GM23338 (cell line): Measurements from ENCODE around the gene SESN3. TPM values are rescaled to one million over a fixed set of nuclear protein-coding genes. Genes with fewer than 3 reads are reported as not detected.

Experiments used
- ATAC-seq: fragments of 200-7000 bp; cut with Tn5 transposase; 3 replicates; pipeline ENCODE4 v1.9.1; 2020
- DNase-seq: peaks from one replicate; pipeline ENCODE4 v3.0.0-alpha.2; 2015; ENCODE audit warnings: low spot score
- H2AFZ ChIP-seq: fragments of 200-600 bp; sonication (generic); 2 replicates; pipeline ENCODE4 v1.8.0; 2016; ENCODE audit warnings: antibody characterized with exemption, mild to moderate bottlenecking, moderate library complexity
- H3F3A ChIP-seq: fragments of 200-600 bp; sonication (generic); replicated peaks from 2 replicates; pipeline ENCODE4 v1.8.0; 2017; ENCODE audit warnings: antibody characterized with exemption, mixed run types, low read depth
- H3K27ac ChIP-seq: fragments of 200-600 bp; sonication (generic); 2 replicates; pipeline ENCODE4 v1.6.1; 2016; ENCODE audit warnings: low read depth
- H3K27me3 ChIP-seq: fragments of 200-600 bp; sonication (generic); 2 replicates; pipeline ENCODE4 v1.8.0; 2016; ENCODE audit warnings: mild to moderate bottlenecking, mixed run types, moderate library complexity; ENCODE audit not compliant: insufficient read depth
- H3K36me3 ChIP-seq: fragments of 200-600 bp; sonication (generic); 2 replicates; pipeline ENCODE4 v1.8.0; 2016; ENCODE audit warnings: mild to moderate bottlenecking; ENCODE audit not compliant: insufficient read depth
- H3K4me1 ChIP-seq: fragments of 200-600 bp; sonication (generic); 2 replicates; pipeline ENCODE4 v1.8.0; 2016; ENCODE audit warnings: mild to moderate bottlenecking, moderate library complexity; ENCODE audit not compliant: insufficient read depth
- H3K4me2 ChIP-seq: fragments of 200-600 bp; sonication (generic); 2 replicates; pipeline ENCODE4 v1.7.1; 2017; ENCODE audit warnings: mixed run types
- H3K4me3 ChIP-seq: fragments of 200-600 bp; sonication (generic); 2 replicates; pipeline ENCODE4 v1.6.1; 2016; ENCODE audit warnings: mixed run types
- H3K79me2 ChIP-seq: fragments of 200-600 bp; sonication (generic); replicated peaks from 2 replicates; pipeline ENCODE4 v1.8.0; 2017; ENCODE audit warnings: mild to moderate bottlenecking; ENCODE audit not compliant: insufficient read depth
- H3K9me2 ChIP-seq: fragments of 200-600 bp; sonication (generic); 2 replicates; pipeline ENCODE4 v1.8.0; 2017; ENCODE audit not compliant: insufficient read depth
- H4K20me1 ChIP-seq: fragments of 200-600 bp; sonication (generic); replicated peaks from 2 replicates; pipeline ENCODE4 v1.8.0; 2017; ENCODE audit warnings: mild to moderate bottlenecking; ENCODE audit not compliant: insufficient read depth
- H3K27ac Mint-ChIP-seq: 2 replicates; pipeline ENCODE4 v1.8.0; 2020; ENCODE audit warnings: inconsistent platforms, mild to moderate bottlenecking, moderate library complexity, mixed read lengths
- H3K27me3 Mint-ChIP-seq: 3 replicates; pipeline ENCODE4 v1.8.0; 2022; ENCODE audit warnings: low read depth, mild to moderate bottlenecking, moderate library complexity, mixed read lengths, inconsistent platforms; ENCODE audit not compliant: insufficient read depth, poor library complexity
- H3K36me3 Mint-ChIP-seq: 3 replicates; pipeline ENCODE4 v1.8.0; 2021; ENCODE audit warnings: low read depth, mild to moderate bottlenecking, inconsistent platforms, moderate library complexity, mixed read lengths
- H3K4me1 Mint-ChIP-seq: 3 replicates; pipeline ENCODE4 v1.8.0; 2020; ENCODE audit warnings: mild to moderate bottlenecking, inconsistent platforms, mixed read lengths
- H3K4me3 Mint-ChIP-seq: 3 replicates; pipeline ENCODE4 v1.8.0; 2021; ENCODE audit warnings: moderate library complexity, mild to moderate bottlenecking, inconsistent platforms, mixed read lengths
- H3K9me3 Mint-ChIP-seq: 3 replicates; pipeline ENCODE4 v1.8.0; 2020; ENCODE audit warnings: moderate library complexity, mild to moderate bottlenecking, inconsistent platforms, mixed read lengths
- ETS1 ChIP-seq: IDR thresholded peaks from 2 replicates; pipeline ENCODE4 v1.6.1; 2016; ENCODE audit warnings: antibody characterized with exemption
- EZH2 ChIP-seq: fragments of 200-600 bp; sonication (generic); IDR thresholded peaks from one replicate; pipeline ENCODE4 v1.8.0; 2017; ENCODE audit warnings: antibody characterized with exemption, mild to moderate bottlenecking, low read depth; ENCODE audit not compliant: unreplicated experiment
- STAT1 ChIP-seq: IDR thresholded peaks from one replicate; pipeline ENCODE4 v1.6.1; 2016; ENCODE audit warnings: antibody characterized with exemption; ENCODE audit not compliant: unreplicated experiment
- ZNF114 ChIP-seq: fragments of 250-450 bp; sonication (Bioruptor Pico); IDR thresholded peaks from 2 replicates; pipeline ENCODE4 v1.5.0; 2020; ENCODE audit warnings: mild to moderate bottlenecking, moderate library complexity
- polyA plus RNA-seq: library from polyadenylated mRNA; unstranded; fragments of >200 nt; fragmentation: Nextera tagmentation; extraction: Ambion mirVana; gene quantifications from 2 replicates; pipeline ENCODE4 v1.2.1, GENCODE V29; 2016
- total RNA-seq: library from RNA; depleted of rRNA; stranded (reverse); fragments of >200 nt; shearing (Covaris generic); gene quantifications from 2 replicates; pipeline ENCODE4 v1.2.3, GENCODE V29; 2014
- TF ChIP-seq, protein P1 (sequence below): fragments of 250-450 bp; sonication (Bioruptor Pico); IDR thresholded peaks from 2 replicates; pipeline ENCODE4 v1.5.0; 2020; ENCODE audit warnings: mild to moderate bottlenecking, moderate library complexity

Gene SESN3
- total and polyA plus RNA-seq, 2 experiments from 2014 or later = 5.5 to 30.5 TPM

DNA sequence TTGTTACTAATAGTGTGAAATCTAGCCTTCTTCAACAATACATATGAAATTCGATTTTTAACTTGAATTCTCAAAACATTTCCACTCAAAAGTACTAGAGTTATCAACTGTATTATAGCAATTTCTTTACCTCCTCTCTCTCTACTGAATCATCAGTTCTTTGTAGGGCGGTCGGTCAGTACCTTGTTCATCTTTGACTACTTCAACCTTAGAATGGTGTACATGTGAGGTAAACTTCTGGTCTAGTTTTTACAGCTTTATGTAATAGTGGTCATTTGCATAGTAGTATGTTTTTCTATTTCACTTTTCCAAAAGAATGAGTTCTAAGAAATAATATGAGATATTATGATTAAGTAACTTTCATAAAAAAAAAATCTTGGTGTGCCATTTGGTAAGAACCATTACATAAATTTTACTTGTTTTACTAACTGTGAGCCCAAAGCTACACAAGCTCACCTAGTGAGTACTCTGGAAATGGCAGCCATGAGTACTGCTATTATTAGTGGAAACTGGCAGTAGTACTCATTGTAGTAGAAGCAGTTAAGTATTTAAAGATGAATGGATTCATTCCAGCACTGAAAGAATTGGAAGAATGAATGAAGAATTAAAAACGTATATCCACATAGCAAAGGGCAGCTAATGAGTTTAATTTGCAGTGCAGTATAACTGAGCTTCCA, 30.1 kb downstream of the SESN3 start:
- no peak overlapping the region for H3K27ac ChIP-seq
- H3K27me3 Mint-ChIP-seq = no peaks in the 10 kb centered on the region
- no peak overlapping the region for H3K4me2 ChIP-seq
- H3K9me3 Mint-ChIP-seq = no peaks in the 10 kb centered on the region
- H2AFZ ChIP-seq = no peak overlapping the region
- H3K27ac Mint-ChIP-seq = no peak overlapping the region
- H3K4me1 Mint-ChIP-seq = peaks cover 12% of the 10 kb centered on the region
- H4K20me1 ChIP-seq = no peaks in the 10 kb centered on the region; the same call in 1 of the 2 replicates
- no peaks in the 10 kb centered on the region for H3K36me3 Mint-ChIP-seq
- H3F3A ChIP-seq = no peaks in the 10 kb centered on the region
- H3K4me3 ChIP-seq = no peak overlapping the region
- DNase-seq = no peak
- no peaks in the 10 kb centered on the region for H3K36me3 ChIP-seq
- H3K27me3 ChIP-seq = no peaks in the 10 kb centered on the region
- H3K79me2 ChIP-seq = peaks cover 9% of the 10 kb centered on the region
- ATAC-seq = no peak
- TF ChIP-seq STAT1 (no peak), EZH2 (no peak), ETS1 (no peak), ZNF114 (CRISPR knock-in tag) (no peak)
- TF ChIP-seq, protein P1, sequence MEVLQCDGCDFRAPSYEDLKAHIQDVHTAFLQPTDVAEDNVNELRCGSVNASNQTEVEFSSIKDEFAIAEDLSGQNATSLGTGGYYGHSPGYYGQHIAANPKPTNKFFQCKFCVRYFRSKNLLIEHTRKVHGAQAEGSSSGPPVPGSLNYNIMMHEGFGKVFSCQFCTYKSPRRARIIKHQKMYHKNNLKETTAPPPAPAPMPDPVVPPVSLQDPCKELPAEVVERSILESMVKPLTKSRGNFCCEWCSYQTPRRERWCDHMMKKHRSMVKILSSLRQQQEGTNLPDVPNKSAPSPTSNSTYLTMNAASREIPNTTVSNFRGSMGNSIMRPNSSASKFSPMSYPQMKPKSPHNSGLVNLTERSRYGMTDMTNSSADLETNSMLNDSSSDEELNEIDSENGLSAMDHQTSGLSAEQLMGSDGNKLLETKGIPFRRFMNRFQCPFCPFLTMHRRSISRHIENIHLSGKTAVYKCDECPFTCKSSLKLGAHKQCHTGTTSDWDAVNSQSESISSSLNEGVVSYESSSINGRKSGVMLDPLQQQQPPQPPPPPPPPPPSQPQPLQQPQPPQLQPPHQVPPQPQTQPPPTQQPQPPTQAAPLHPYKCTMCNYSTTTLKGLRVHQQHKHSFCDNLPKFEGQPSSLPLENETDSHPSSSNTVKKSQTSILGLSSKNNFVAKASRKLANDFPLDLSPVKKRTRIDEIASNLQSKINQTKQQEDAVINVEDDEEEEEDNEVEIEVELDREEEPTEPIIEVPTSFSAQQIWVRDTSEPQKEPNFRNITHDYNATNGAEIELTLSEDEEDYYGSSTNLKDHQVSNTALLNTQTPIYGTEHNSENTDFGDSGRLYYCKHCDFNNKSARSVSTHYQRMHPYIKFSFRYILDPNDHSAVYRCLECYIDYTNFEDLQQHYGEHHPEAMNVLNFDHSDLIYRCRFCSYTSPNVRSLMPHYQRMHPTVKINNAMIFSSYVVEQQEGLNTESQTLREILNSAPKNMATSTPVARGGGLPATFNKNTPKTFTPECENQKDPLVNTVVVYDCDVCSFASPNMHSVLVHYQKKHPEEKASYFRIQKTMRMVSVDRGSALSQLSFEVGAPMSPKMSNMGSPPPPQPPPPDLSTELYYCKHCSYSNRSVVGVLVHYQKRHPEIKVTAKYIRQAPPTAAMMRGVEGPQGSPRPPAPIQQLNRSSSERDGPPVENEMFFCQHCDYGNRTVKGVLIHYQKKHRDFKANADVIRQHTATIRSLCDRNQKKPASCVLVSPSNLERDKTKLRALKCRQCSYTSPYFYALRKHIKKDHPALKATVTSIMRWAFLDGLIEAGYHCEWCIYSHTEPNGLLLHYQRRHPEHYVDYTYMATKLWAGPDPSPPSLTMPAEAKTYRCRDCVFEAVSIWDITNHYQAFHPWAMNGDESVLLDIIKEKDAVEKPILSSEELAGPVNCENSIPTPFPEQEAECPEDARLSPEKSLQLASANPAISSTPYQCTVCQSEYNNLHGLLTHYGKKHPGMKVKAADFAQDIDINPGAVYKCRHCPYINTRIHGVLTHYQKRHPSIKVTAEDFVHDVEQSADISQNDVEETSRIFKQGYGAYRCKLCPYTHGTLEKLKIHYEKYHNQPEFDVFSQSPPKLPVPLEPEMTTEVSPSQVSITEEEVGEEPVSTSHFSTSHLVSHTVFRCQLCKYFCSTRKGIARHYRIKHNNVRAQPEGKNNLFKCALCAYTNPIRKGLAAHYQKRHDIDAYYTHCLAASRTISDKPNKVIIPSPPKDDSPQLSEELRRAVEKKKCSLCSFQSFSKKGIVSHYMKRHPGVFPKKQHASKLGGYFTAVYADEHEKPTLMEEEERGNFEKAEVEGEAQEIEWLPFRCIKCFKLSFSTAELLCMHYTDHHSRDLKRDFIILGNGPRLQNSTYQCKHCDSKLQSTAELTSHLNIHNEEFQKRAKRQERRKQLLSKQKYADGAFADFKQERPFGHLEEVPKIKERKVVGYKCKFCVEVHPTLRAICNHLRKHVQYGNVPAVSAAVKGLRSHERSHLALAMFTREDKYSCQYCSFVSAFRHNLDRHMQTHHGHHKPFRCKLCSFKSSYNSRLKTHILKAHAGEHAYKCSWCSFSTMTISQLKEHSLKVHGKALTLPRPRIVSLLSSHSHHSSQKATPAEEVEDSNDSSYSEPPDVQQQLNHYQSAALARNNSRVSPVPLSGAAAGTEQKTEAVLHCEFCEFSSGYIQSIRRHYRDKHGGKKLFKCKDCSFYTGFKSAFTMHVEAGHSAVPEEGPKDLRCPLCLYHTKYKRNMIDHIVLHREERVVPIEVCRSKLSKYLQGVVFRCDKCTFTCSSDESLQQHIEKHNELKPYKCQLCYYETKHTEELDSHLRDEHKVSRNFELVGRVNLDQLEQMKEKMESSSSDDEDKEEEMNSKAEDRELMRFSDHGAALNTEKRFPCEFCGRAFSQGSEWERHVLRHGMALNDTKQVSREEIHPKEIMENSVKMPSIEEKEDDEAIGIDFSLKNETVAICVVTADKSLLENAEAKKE = no peak
- H3K9me2 ChIP-seq = no peaks in the 10 kb centered on the region
- H3K4me1 ChIP-seq = no peaks in the 10 kb centered on the region
- no peak overlapping the region for H3K4me3 Mint-ChIP-seq
